ENCODE measurements around the gene STARD9. TPM values are rescaled to one million over a fixed set of nuclear protein-coding genes. Genes with fewer than 3 reads are reported as not detected.

Gene STARD9
- polyA plus RNA-seq, 3 donors: 0.39 TPM; not detected in 2

GRCh38 chr15:42716125-42716524 is 140.7 kb downstream of the STARD9 start:
- 100% methylated on average over 3 of the region's 5 CpGs for WGBS (ENCODE audit: insufficient coverage)
- no peak for DNase-seq
- H3K79me2 ChIP-seq (ENCODE audit: insufficient read depth, low read length): no peaks in the 10 kb centered on the region
- no peak overlapping the region for H3K4me2 ChIP-seq (replicated peaks; ENCODE audit: extremely low read depth, low read length, poor library complexity, severe bottlenecking)
- H3K27me3 Mint-ChIP-seq (ENCODE audit: low read depth in 3 of 3): peaks cover 0 to 2% (median 0%) of the 10 kb centered on the region in 3 donors
- H3K4me1 Mint-ChIP-seq: no peaks in the 10 kb centered on the region
- H3K36me3 ChIP-seq (replicated peaks in 1 of 2; ENCODE audit: control insufficient read depth in 1 of 2, insufficient read depth in 2 of 2, low read length in 2 of 2): peaks cover 7 to 18% of the 10 kb centered on the region in 2 donors
- TF ChIP-seq, protein P1, sequence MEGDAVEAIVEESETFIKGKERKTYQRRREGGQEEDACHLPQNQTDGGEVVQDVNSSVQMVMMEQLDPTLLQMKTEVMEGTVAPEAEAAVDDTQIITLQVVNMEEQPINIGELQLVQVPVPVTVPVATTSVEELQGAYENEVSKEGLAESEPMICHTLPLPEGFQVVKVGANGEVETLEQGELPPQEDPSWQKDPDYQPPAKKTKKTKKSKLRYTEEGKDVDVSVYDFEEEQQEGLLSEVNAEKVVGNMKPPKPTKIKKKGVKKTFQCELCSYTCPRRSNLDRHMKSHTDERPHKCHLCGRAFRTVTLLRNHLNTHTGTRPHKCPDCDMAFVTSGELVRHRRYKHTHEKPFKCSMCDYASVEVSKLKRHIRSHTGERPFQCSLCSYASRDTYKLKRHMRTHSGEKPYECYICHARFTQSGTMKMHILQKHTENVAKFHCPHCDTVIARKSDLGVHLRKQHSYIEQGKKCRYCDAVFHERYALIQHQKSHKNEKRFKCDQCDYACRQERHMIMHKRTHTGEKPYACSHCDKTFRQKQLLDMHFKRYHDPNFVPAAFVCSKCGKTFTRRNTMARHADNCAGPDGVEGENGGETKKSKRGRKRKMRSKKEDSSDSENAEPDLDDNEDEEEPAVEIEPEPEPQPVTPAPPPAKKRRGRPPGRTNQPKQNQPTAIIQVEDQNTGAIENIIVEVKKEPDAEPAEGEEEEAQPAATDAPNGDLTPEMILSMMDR (IDR thresholded peaks at IDR 0.05): no peak
- no peak overlapping the region for H3K4me3 ChIP-seq (replicated peaks in 1 of 3; ENCODE audit: low read depth in 2 of 3, low read length in 3 of 3)
- H3K9me3 Mint-ChIP-seq: peaks cover 0 to 3% (median 0%) of the 10 kb centered on the region in 7 donors
- H3K9ac ChIP-seq (ENCODE audit: insufficient read depth, low read length, poor library complexity, severe bottlenecking): no peak overlapping the region
- peaks cover 11 to 12% of the 10 kb centered on the region in 2 donors for H3K36me3 Mint-ChIP-seq
- H3K27ac ChIP-seq (ENCODE audit: low read depth in 1 of 2, low read length in 2 of 2): no peak overlapping the region
- H3K4me3 Mint-ChIP-seq: no peak overlapping the region
- no peaks in the 10 kb centered on the region for H3K4me1 ChIP-seq (ENCODE audit: control insufficient read depth in 1 of 2, insufficient read depth in 2 of 2, low read length in 2 of 2)
- no peak overlapping the region for H3K27ac Mint-ChIP-seq
- no peak overlapping the region for H2AFZ ChIP-seq (ENCODE audit: insufficient read depth, low read depth, low read length, poor library complexity, severe bottlenecking)
- H4K20me1 ChIP-seq (ENCODE audit: insufficient read depth, low read length): no peaks in the 10 kb centered on the region
- intact Hi-C loops (cut with micrococcal nuclease): no loop called here
- no peaks in the 10 kb centered on the region for H3K27me3 ChIP-seq (ENCODE audit: control insufficient read depth in 2 of 2, insufficient read depth in 2 of 2, low read length in 2 of 2)
- no peaks in the 10 kb centered on the region for H3K9me3 ChIP-seq (replicated peaks in 1 of 2; ENCODE audit: control insufficient read depth in 1 of 2, insufficient read depth in 1 of 2, low read length in 2 of 2)

GRCh38 chr15:42716626-42717025 is 141.2 kb downstream of the STARD9 start:
- no peak overlapping the region for H3K4me3 Mint-ChIP-seq

More at GRCh38 chr15:42716626-42717025, 141.2 kb downstream of the STARD9 start:
- no peak overlapping the region for H3K27ac Mint-ChIP-seq
- H3K4me1 Mint-ChIP-seq: no peaks in the 10 kb centered on the region
- H3K9ac ChIP-seq (ENCODE audit: insufficient read depth, low read length, poor library complexity, severe bottlenecking): no peak overlapping the region
- DNase-seq: no peak
- no peak overlapping the region for H3K27ac ChIP-seq (ENCODE audit: low read depth in 1 of 2, low read length in 2 of 2)
- H3K4me3 ChIP-seq (replicated peaks in 1 of 3; ENCODE audit: low read depth in 2 of 3, low read length in 3 of 3): no peak overlapping the region
- peaks cover 11 to 17% of the 10 kb centered on the region in 2 donors for H3K36me3 Mint-ChIP-seq
- intact Hi-C loops (cut with micrococcal nuclease): no loop called here
- TF ChIP-seq, protein P1 (IDR thresholded peaks at IDR 0.05): no peak
- no peaks in the 10 kb centered on the region for H3K4me1 ChIP-seq (ENCODE audit: control insufficient read depth in 1 of 2, insufficient read depth in 2 of 2, low read length in 2 of 2)
- H3K79me2 ChIP-seq (ENCODE audit: insufficient read depth, low read length): no peaks in the 10 kb centered on the region
- no peak overlapping the region for H2AFZ ChIP-seq (ENCODE audit: insufficient read depth, low read depth, low read length, poor library complexity, severe bottlenecking)
- H3K27me3 ChIP-seq (ENCODE audit: control insufficient read depth in 2 of 2, insufficient read depth in 2 of 2, low read length in 2 of 2): no peaks in the 10 kb centered on the region
- H3K36me3 ChIP-seq (replicated peaks in 1 of 2; ENCODE audit: control insufficient read depth in 1 of 2, insufficient read depth in 2 of 2, low read length in 2 of 2): peaks cover 8 to 18% of the 10 kb centered on the region in 2 donors
- peaks cover 0 to 3% (median 0%) of the 10 kb centered on the region in 7 donors for H3K9me3 Mint-ChIP-seq
- H3K27me3 Mint-ChIP-seq (ENCODE audit: low read depth in 3 of 3): peaks cover 0 to 2% (median 0%) of the 10 kb centered on the region in 3 donors
- WGBS (ENCODE audit: insufficient coverage): 90% methylated on average over 2 of the region's 2 CpGs
- no peaks in the 10 kb centered on the region for H4K20me1 ChIP-seq (ENCODE audit: insufficient read depth, low read length)
- no peak overlapping the region for H3K4me2 ChIP-seq (replicated peaks; ENCODE audit: extremely low read depth, low read length, poor library complexity, severe bottlenecking)
- H3K9me3 ChIP-seq (replicated peaks in 1 of 2; ENCODE audit: control insufficient read depth in 1 of 2, insufficient read depth in 1 of 2, low read length in 2 of 2): no peaks in the 10 kb centered on the region
